ENCODE data around the gene LCTL. TPM values are rescaled to one million over a fixed set of nuclear protein-coding genes. Genes with fewer than 3 reads are reported as not detected.

LCTL gene
- polyA plus RNA-seq, 2 donors = not detected

GRCh38 chr15:66586155-66586976 is 20.6 kb upstream of the LCTL start:
- no peak overlapping the region for H3K27ac ChIP-seq (ENCODE audit: low read depth in 2 of 2, low read length in 1 of 2)
- H3K36me3 ChIP-seq (ENCODE audit: control insufficient read depth in 2 of 2, insufficient read depth in 2 of 2, low read length in 1 of 2) = no peaks in the 10 kb centered on the region
- 66 to 67% methylated on average over 14 to 17 of the region's 17 CpGs for WGBS, 2 donors
- H3K4me1 ChIP-seq (ENCODE audit: control insufficient read depth in 2 of 2, insufficient read depth in 2 of 2, low read length in 1 of 2) = no peaks in the 10 kb centered on the region
- no peaks in the 10 kb centered on the region for H3K27me3 ChIP-seq (ENCODE audit: control insufficient read depth in 1 of 2, insufficient read depth in 2 of 2, low read length in 2 of 2)
- H3K4me3 ChIP-seq (ENCODE audit: low read depth in 1 of 2, low read length in 2 of 2) = no peak overlapping the region
- H3K9me3 ChIP-seq (ENCODE audit: control insufficient read depth in 2 of 2, insufficient read depth in 1 of 2, low read depth in 1 of 2, low read length in 1 of 2) = no peaks in the 10 kb centered on the region

GRCh38 chr15:66581972-66582537 is 16.3 kb upstream of the LCTL start:
- no peak overlapping the region for H3K4me3 ChIP-seq (ENCODE audit: low read depth in 1 of 2, low read length in 2 of 2)
- no peaks in the 10 kb centered on the region for H3K27me3 ChIP-seq (ENCODE audit: control insufficient read depth in 1 of 2, insufficient read depth in 2 of 2, low read length in 2 of 2)
- H3K27ac ChIP-seq (ENCODE audit: low read depth in 2 of 2, low read length in 1 of 2) = no peak overlapping the region
- H3K36me3 ChIP-seq (ENCODE audit: control insufficient read depth in 2 of 2, insufficient read depth in 2 of 2, low read length in 1 of 2) = no peaks in the 10 kb centered on the region
- no peaks in the 10 kb centered on the region for H3K9me3 ChIP-seq (ENCODE audit: control insufficient read depth in 2 of 2, insufficient read depth in 1 of 2, low read depth in 1 of 2, low read length in 1 of 2)
- H3K4me1 ChIP-seq (ENCODE audit: control insufficient read depth in 2 of 2, insufficient read depth in 2 of 2, low read length in 1 of 2) = no peaks in the 10 kb centered on the region
- 77 to 82% methylated on average over 9 of the region's 9 CpGs for WGBS, 2 donors

DNA sequence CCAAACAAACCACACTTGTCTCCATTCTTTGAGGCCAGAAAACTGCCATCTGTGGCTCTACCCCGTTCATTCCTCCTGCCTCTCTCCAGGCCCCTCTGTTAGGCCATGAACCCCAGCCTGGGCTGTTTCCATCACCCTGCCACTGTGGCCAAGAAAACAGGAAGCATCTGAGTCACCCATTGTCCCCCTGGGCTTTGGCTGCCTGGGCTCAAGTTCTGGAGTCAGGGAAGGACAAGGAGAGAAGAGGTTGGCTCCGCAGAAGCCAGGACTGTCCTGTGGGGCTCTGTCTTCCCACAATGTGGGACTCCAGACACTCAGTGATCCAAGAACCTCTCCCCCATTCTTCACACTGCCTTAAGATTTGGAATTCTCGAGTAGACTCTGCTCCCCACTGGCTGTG is 14.8 kb upstream of the LCTL start:
- Histone ChIP-seq H3K4me1 (ENCODE audit: control insufficient read depth in 2 of 2, insufficient read depth in 2 of 2, low read length in 1 of 2) (no peaks in the 10 kb centered on the region), H3K27ac (ENCODE audit: low read depth in 2 of 2, low read length in 1 of 2) (no peak overlapping the region), H3K27me3 (ENCODE audit: control insufficient read depth in 1 of 2, insufficient read depth in 2 of 2, low read length in 2 of 2) (no peaks in the 10 kb centered on the region), H3K4me3 (ENCODE audit: low read depth in 1 of 2, low read length in 2 of 2) (no peak overlapping the region), H3K9me3 (ENCODE audit: control insufficient read depth in 2 of 2, insufficient read depth in 1 of 2, low read depth in 1 of 2, low read length in 1 of 2) (no peaks in the 10 kb centered on the region), H3K36me3 (ENCODE audit: control insufficient read depth in 2 of 2, insufficient read depth in 2 of 2, low read length in 1 of 2) (no peaks in the 10 kb centered on the region)
- 76 to 80% methylated on average over 3 of the region's 3 CpGs for whole genome bisulfite sequencing, 2 donors

- Histone ChIP-seq H3K27me3 (ENCODE audit: control insufficient read depth in 1 of 2, insufficient read depth in 2 of 2, low read length in 2 of 2) (no peaks in the 10 kb centered on the region), H3K4me1 (ENCODE audit: control insufficient read depth in 2 of 2, insufficient read depth in 2 of 2, low read length in 1 of 2) (no peaks in the 10 kb centered on the region), H3K9me3 (ENCODE audit: control insufficient read depth in 2 of 2, insufficient read depth in 1 of 2, low read depth in 1 of 2, low read length in 1 of 2) (no peaks in the 10 kb centered on the region), H3K36me3 (ENCODE audit: control insufficient read depth in 2 of 2, insufficient read depth in 2 of 2, low read length in 1 of 2) (no peaks in the 10 kb centered on the region), H3K4me3 (ENCODE audit: low read depth in 1 of 2, low read length in 2 of 2) (no peak overlapping the region), H3K27ac (ENCODE audit: low read depth in 2 of 2, low read length in 1 of 2) (no peak overlapping the region)
- 54 to 60% methylated on average over 10 of the region's 10 CpGs for WGBS, 2 donors
Measured at GRCh38 chr15:66578286-66578875, 12.6 kb upstream of the LCTL start.

DNA sequence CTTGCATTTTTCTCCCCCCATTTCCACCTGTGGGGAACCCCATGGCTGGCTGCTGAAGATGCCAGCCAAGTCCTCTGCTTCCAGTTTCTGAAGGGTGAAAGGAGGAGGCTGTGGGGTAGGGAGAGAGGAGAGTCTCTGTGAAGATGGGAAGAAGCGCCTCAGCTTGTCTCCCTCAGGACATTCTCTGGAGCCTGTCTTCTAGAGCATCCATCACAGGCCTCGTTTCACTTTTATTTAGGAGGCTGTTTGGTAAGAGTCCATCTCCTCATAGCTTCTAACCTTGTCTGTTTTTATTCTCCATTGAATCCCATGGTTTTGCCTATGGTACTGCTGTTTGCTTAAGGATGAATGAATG is 8.8 kb upstream of the LCTL start:
- Histone ChIP-seq H3K27me3 (ENCODE audit: control insufficient read depth in 1 of 2, insufficient read depth in 2 of 2, low read length in 2 of 2) (no peaks in the 10 kb centered on the region), H3K9me3 (ENCODE audit: control insufficient read depth in 2 of 2, insufficient read depth in 1 of 2, low read depth in 1 of 2, low read length in 1 of 2) (no peaks in the 10 kb centered on the region), H3K36me3 (ENCODE audit: control insufficient read depth in 2 of 2, insufficient read depth in 2 of 2, low read length in 1 of 2) (no peaks in the 10 kb centered on the region), H3K4me1 (ENCODE audit: control insufficient read depth in 2 of 2, insufficient read depth in 2 of 2, low read length in 1 of 2) (no peaks in the 10 kb centered on the region), H3K4me3 (ENCODE audit: low read depth in 1 of 2, low read length in 2 of 2) (no peak overlapping the region), H3K27ac (ENCODE audit: low read depth in 2 of 2, low read length in 1 of 2) (no peak overlapping the region)
- WGBS, 2 donors = 82 to 84% methylated on average over 2 of the region's 2 CpGs

DNA sequence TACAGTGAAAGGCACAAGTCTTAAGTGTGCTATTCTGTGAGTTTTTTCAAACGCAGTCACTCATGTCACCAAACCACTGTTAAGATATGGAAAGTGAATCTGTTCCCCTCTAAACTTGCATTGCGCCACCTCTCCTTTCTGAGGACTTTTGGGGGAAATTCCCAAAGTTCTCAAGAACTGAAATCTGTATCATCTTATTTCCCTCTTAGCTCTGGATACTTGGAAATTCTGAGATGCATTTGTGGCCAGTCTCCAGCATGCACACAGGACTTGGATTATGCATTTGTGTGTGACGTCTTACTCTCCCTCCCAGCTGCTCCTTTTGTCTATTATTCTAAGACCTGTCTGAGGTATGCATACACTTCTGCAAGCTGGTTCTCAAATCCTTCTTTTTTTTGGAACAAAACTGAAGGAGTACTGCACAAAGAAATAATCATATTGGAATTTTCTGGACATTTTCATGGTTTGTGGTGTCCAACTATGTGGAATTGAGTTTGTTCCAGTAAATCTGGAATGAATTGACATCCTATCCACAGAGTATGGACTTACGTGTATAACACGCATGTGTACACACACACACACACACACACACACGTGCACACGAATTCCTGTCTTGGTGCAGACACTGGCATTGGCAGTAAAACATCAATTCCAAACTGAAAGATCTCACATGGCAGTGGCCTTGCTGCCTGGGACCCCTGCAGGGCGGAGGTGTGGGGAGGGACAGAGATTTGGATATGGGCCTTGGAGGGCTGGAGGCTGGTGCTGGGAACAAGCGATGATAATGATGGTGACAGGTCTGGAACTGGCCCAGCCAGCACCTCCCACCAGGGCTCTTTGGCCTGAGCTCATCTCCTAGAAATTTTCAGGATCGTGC is 8.2 kb upstream of the LCTL start:
- WGBS, 2 donors = 65 to 66% methylated on average over 10 of the region's 10 CpGs
- H3K4me1 ChIP-seq (ENCODE audit: control insufficient read depth in 2 of 2, insufficient read depth in 2 of 2, low read length in 1 of 2) = no peaks in the 10 kb centered on the region
- no peaks in the 10 kb centered on the region for H3K9me3 ChIP-seq (ENCODE audit: control insufficient read depth in 2 of 2, insufficient read depth in 1 of 2, low read depth in 1 of 2, low read length in 1 of 2)
- no peaks in the 10 kb centered on the region for H3K27me3 ChIP-seq (ENCODE audit: control insufficient read depth in 1 of 2, insufficient read depth in 2 of 2, low read length in 2 of 2)
- H3K4me3 ChIP-seq (ENCODE audit: low read depth in 1 of 2, low read length in 2 of 2) = no peak overlapping the region
- H3K36me3 ChIP-seq (ENCODE audit: control insufficient read depth in 2 of 2, insufficient read depth in 2 of 2, low read length in 1 of 2) = no peaks in the 10 kb centered on the region
- H3K27ac ChIP-seq (ENCODE audit: low read depth in 2 of 2, low read length in 1 of 2) = no peak overlapping the region

- no peaks in the 10 kb centered on the region for H3K27me3 ChIP-seq (ENCODE audit: control insufficient read depth in 1 of 2, insufficient read depth in 2 of 2, low read length in 2 of 2)
- no peaks in the 10 kb centered on the region for H3K9me3 ChIP-seq (ENCODE audit: control insufficient read depth in 2 of 2, insufficient read depth in 1 of 2, low read depth in 1 of 2, low read length in 1 of 2)
- no peaks in the 10 kb centered on the region for H3K36me3 ChIP-seq (ENCODE audit: control insufficient read depth in 2 of 2, insufficient read depth in 2 of 2, low read length in 1 of 2)
- H3K4me3 ChIP-seq (ENCODE audit: low read depth in 1 of 2, low read length in 2 of 2) = no peak overlapping the region
- no peaks in the 10 kb centered on the region for H3K4me1 ChIP-seq (ENCODE audit: control insufficient read depth in 2 of 2, insufficient read depth in 2 of 2, low read length in 1 of 2)
- 88 to 89% methylated on average over 7 of the region's 7 CpGs for WGBS, 2 donors
- no peak overlapping the region for H3K27ac ChIP-seq (ENCODE audit: low read depth in 2 of 2, low read length in 1 of 2)
Measured at GRCh38 chr15:66573348-66573718, 7.5 kb upstream of the LCTL start.

GRCh38 chr15:66572146-66572545 is 6.3 kb upstream of the LCTL start:
- no peaks in the 10 kb centered on the region for H3K9me3 ChIP-seq (ENCODE audit: control insufficient read depth in 2 of 2, insufficient read depth in 1 of 2, low read depth in 1 of 2, low read length in 1 of 2)
- H3K27me3 ChIP-seq (ENCODE audit: control insufficient read depth in 1 of 2, insufficient read depth in 2 of 2, low read length in 2 of 2) = no peaks in the 10 kb centered on the region
- H3K4me3 ChIP-seq (ENCODE audit: low read depth in 1 of 2, low read length in 2 of 2) = no peak overlapping the region
- H3K4me1 ChIP-seq (ENCODE audit: control insufficient read depth in 2 of 2, insufficient read depth in 2 of 2, low read length in 1 of 2) = no peaks in the 10 kb centered on the region
- H3K27ac ChIP-seq (ENCODE audit: low read depth in 2 of 2, low read length in 1 of 2) = no peak overlapping the region
- 86 to 96% methylated on average over 4 of the region's 4 CpGs for WGBS, 2 donors
- no peaks in the 10 kb centered on the region for H3K36me3 ChIP-seq (ENCODE audit: control insufficient read depth in 2 of 2, insufficient read depth in 2 of 2, low read length in 1 of 2)

DNA sequence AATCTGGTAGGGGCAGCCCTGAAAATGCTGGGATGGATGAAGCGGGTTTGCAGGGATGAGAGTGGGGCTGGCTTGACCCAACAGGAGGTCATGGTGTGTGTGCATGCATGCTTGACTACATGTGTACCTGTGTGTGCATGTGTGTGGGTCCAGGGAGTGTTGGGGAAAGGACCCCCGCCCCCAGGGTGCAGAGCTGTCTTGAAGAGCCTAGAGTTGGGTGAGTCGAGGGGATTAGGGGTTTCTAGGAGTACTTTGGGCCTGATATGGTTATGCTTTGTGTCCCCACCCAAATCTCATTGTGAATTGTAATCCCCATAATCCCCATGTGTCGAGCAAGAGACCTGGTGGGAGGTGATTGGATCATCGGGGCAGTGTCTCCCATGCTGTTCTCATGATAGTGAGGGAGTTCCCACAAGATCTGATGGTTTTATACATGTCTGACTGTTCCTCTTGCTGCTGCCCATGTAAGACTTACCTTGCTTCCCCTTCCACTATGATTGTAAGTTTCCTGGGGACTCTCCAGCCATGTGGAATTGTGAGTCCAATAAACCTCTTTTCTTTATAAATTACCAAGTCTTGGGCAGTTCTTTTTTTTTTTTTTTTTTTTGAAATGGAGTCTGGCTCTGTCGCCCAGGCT is 5.2 kb upstream of the LCTL start:
- Histone ChIP-seq H3K4me1 (ENCODE audit: control insufficient read depth in 2 of 2, insufficient read depth in 2 of 2, low read length in 1 of 2) (no peaks in the 10 kb centered on the region), H3K4me3 (ENCODE audit: low read depth in 1 of 2, low read length in 2 of 2) (no peak overlapping the region), H3K27me3 (ENCODE audit: control insufficient read depth in 1 of 2, insufficient read depth in 2 of 2, low read length in 2 of 2) (no peaks in the 10 kb centered on the region), H3K36me3 (ENCODE audit: control insufficient read depth in 2 of 2, insufficient read depth in 2 of 2, low read length in 1 of 2) (no peaks in the 10 kb centered on the region), H3K9me3 (ENCODE audit: control insufficient read depth in 2 of 2, insufficient read depth in 1 of 2, low read depth in 1 of 2, low read length in 1 of 2) (no peaks in the 10 kb centered on the region), H3K27ac (ENCODE audit: low read depth in 2 of 2, low read length in 1 of 2) (no peak overlapping the region)
- 71 to 86% methylated on average over 5 to 6 of the region's 6 CpGs for WGBS, 2 donors

Measured in esophagus (tissue), 2 donors.